ENCODE measurements around the gene PDE9A.

- TF ChIP-seq ESRRA (IDR thresholded peaks at IDR 0.05; ENCODE audit: borderline replicate concordance, low read length) (no peak), MYC (IDR thresholded peaks at IDR 0.05; ENCODE audit: borderline replicate concordance, low read length) (no peak), POLR2A (IDR thresholded peaks at IDR 0.05; ENCODE audit: low read length) (no peak), CTCF (IDR thresholded peaks at IDR 0.05) (no peak), GATA3 (IDR thresholded peaks at IDR 0.05; ENCODE audit: borderline replicate concordance) (no peak), BCL3 (IDR thresholded peaks at IDR 0.05) (no peak), POLR2AphosphoS2 (conservative IDR thresholded peaks at IDR 0.05; ENCODE audit: low read length) (no peak), USF2 (IDR thresholded peaks at IDR 0.05) (no peak), HEYL (CRISPR knock-in tag; IDR thresholded peaks at IDR 0.05) (no peak), ELK1 (IDR thresholded peaks at IDR 0.05; ENCODE audit: low read depth, low read length) (no peak), PBX3 (IDR thresholded peaks at IDR 0.05) (no peak)
Observed at GRCh38 chr21:42675403-42675802, 22.0 kb downstream of the PDE9A start.

Data from A549 (cell line).